Stimulated activated CD8-positive, alpha-beta memory T cell treated with anti-CD3 and anti-CD28 coated beads, Interleukin-7, amount 100 ng/mL, for 1 hour (primary cell): ENCODE data around the gene ZNF565.
"Not testable (repeated sequence)": the region's sequence is repeated elsewhere in the genome, so short reads cannot be mapped to it uniquely, and the experiment has no call there.

Experiments
- DNase-seq, 2 donors: peaks; one replicate each; pipeline ENCODE4 v3.0.0-alpha.2; 2020; ENCODE audit warnings: low read depth in 2 of 2

The ZNF565 gene

GRCh38 chr19:36214386-36215275 lies at the start of gene ZNF565, which contains the start of gene ZNF146:
ZNF565 (minus strand) TSS chr19:36214665; CDS start chr19:36201985, 12,680 bp downstream.
ZNF146 (plus strand) TSS chr19:36215106; CDS start chr19:36236441, 21,335 bp downstream.
- peak; percentile 84 to 87 for DNase-seq

- DNase-seq, result no peak
Observed at GRCh38 chr19:36259211-36259610, 44.7 kb upstream of the ZNF565 start.

- no peak for DNase-seq
Observed at GRCh38 chr19:36258028-36258875, 43.8 kb upstream of the ZNF565 start.

- DNase-seq, result no peak
Observed at GRCh38 chr19:36257520-36257876, 43.0 kb upstream of the ZNF565 start.

- DNase-seq, result no peak
Observed at GRCh38 chr19:36256853-36257519, 42.5 kb upstream of the ZNF565 start.

- DNase-seq, result no peak
Observed at GRCh38 chr19:36256064-36256463, 41.6 kb upstream of the ZNF565 start.

GRCh38 chr19:36255316-36255715 lies 40.9 kb upstream of the ZNF565 start:
- no peak for DNase-seq

- no peak for DNase-seq
Observed at GRCh38 chr19:36254848-36255247, 40.4 kb upstream of the ZNF565 start.

GRCh38 chr19:36252047-36252446 lies 37.6 kb upstream of the ZNF565 start:
- DNase-seq, result no peak

- no peak for DNase-seq
Observed at GRCh38 chr19:36246006-36246481, 31.6 kb upstream of the ZNF565 start.

GRCh38 chr19:36245210-36246005 lies 30.9 kb upstream of the ZNF565 start:
- no peak for DNase-seq

GRCh38 chr19:36244066-36244465 lies 29.6 kb upstream of the ZNF565 start:
- DNase-seq, result no peak

- no peak for DNase-seq
Observed at GRCh38 chr19:36236946-36237310, 22.5 kb upstream of the ZNF565 start.

GRCh38 chr19:36236304-36236945 lies 22.0 kb upstream of the ZNF565 start:
- no peak for DNase-seq

- DNase-seq, result not testable (repeated sequence)
Observed at GRCh38 chr19:36233626-36234025, 19.2 kb upstream of the ZNF565 start.

- DNase-seq, result no peak
Observed at GRCh38 chr19:36225219-36225892, 10.9 kb upstream of the ZNF565 start.

GRCh38 chr19:36222503-36222902 lies 8.0 kb upstream of the ZNF565 start:
- no peak for DNase-seq

GRCh38 chr19:36221474-36221873 lies 7.0 kb upstream of the ZNF565 start:
- DNase-seq, result no peak

GRCh38 chr19:36215276-36216123 lies 1.0 kb upstream of the ZNF565 start:
- DNase-seq, result no peak
